Activated CD4-positive, alpha-beta T cell treated with anti-CD3 and anti-CD28 coated beads, Interleukin-2, amount 10 ng/mL, durations not matched to agents 7 days and 5 days (primary cell): ENCODE data around the gene ATF4. TPM values are rescaled to one million over a fixed set of nuclear protein-coding genes. Genes with fewer than 3 reads are reported as not detected.

Experiments used
- CTCF ChIA-PET: fragments of 350-600 bp; sonication (Branson Sonifier 250); formaldehyde crosslinking; loops from one replicate; lab custom pipeline; 2021; ENCODE audit warnings: antibody characterized with exemption; lab: Charles Lee
- POLR2A ChIA-PET: fragments of 350-600 bp; sonication (Branson Sonifier 250); formaldehyde crosslinking; loops from one replicate; lab custom pipeline; 2021; ENCODE audit warnings: antibody characterized with exemption; lab: Charles Lee
- DNase-seq: peaks from one replicate; pipeline ENCODE4 v3.0.0-alpha.2; 2020
- H3K27ac Mint-ChIP-seq: one replicate; pipeline ENCODE4 v1.8.0; 2021; ENCODE audit warnings: mild to moderate bottlenecking, moderate library complexity, mixed read lengths
- H3K27me3 Mint-ChIP-seq: one replicate; pipeline ENCODE4 v1.8.0; 2021; ENCODE audit warnings: mixed read lengths
- H3K36me3 Mint-ChIP-seq: one replicate; pipeline ENCODE4 v1.8.0; 2021; ENCODE audit warnings: low read depth, mixed read lengths
- H3K4me1 Mint-ChIP-seq: one replicate; pipeline ENCODE4 v1.8.0; 2021; ENCODE audit warnings: mixed read lengths
- H3K4me3 Mint-ChIP-seq: one replicate; pipeline ENCODE4 v1.8.0; 2021; ENCODE audit warnings: mild to moderate bottlenecking, moderate library complexity, mixed read lengths
- H3K9me3 Mint-ChIP-seq: one replicate; pipeline ENCODE4 v1.8.0; 2021; ENCODE audit warnings: mixed read lengths
- total RNA-seq, 2 experiments: library from RNA; stranded (reverse); gene quantifications; one replicate each; pipeline ENCODE4 v1.2.3, GENCODE V29; 2021

Gene ATF4
- total RNA-seq, 2 experiments from 2014 or later: 372 to 437 TPM

DNA sequence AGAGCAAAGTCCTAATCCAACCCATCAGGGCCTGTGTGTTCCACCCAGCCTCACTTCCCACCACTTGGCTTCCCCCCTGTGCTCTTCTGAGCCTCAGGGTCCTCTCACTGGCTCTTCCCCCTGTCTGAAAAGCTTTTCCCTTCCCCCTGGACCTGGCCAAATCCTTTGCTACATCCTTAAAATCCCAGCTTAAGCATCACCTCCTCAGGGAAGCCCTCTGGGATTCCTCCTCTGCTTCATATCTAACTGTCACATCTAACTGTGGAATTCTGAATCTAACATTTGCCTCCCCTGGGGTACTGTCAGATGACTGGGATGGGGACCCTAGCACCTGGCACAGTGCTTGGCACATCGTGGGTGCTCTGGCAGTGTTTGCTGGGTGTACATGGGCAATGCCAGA lies 51.2 kb downstream of the ATF4 start:
- ChIA-PET CTCF (no interaction called here), POLR2A (no interaction called here)
- peaks cover 16% of the 10 kb centered on the region for H3K4me1 Mint-ChIP-seq
- no peak for DNase-seq
- H3K9me3 Mint-ChIP-seq: no peaks in the 10 kb centered on the region
- no peaks in the 10 kb centered on the region for H3K27me3 Mint-ChIP-seq
- H3K4me3 Mint-ChIP-seq: no peak overlapping the region
- H3K27ac Mint-ChIP-seq: no peak overlapping the region
- no peaks in the 10 kb centered on the region for H3K36me3 Mint-ChIP-seq

Other genes with a start within 250 kb of the ATF4 start
- 1,000 to 10,000 TPM; 1,621 to 1,780 TPM for gene RPL3, start 200.9 kb upstream of the ATF4 start, total RNA-seq
- gene SYNGR1, start 170.6 kb upstream of the ATF4 start, total RNA-seq: under 1 TPM; 0.42 to 0.77 TPM
- 10 to 100 TPM; 36.4 to 40.8 TPM for gene TAB1, start 120.8 kb upstream of the ATF4 start, total RNA-seq
- gene MGAT3, start 63.5 kb upstream of the ATF4 start, total RNA-seq: 10 to 100 TPM; 12.8 to 15.5 TPM
- 10 to 100 TPM; 34.8 to 40.0 TPM for gene MIEF1, start 18.3 kb upstream of the ATF4 start, total RNA-seq
- 10 to 100 TPM; 51.8 to 69.3 TPM for gene RPS19BP1, start 12.2 kb downstream of the ATF4 start, total RNA-seq
- gene CACNA1I, start 50.2 kb downstream of the ATF4 start, total RNA-seq: 1 to 10 TPM; 8.4 to 9.3 TPM